ENCODE results near the gene POLR1E.

Gene POLR1E

GRCh38 chr9:37456817-37457216 lies 28.9 kb upstream of the POLR1E start:
- no peak overlapping the region for H3K4me3 ChIP-seq (ENCODE audit: low read length)
- no peaks in the 10 kb centered on the region for H3K27me3 ChIP-seq (replicated peaks; ENCODE audit: insufficient read depth, low read length)
- no peak overlapping the region for H3K9ac ChIP-seq (ENCODE audit: low read length)
- H4K20me1 ChIP-seq (ENCODE audit: insufficient read depth, low read length), result no peaks in the 10 kb centered on the region; the same call in 1 of the 2 replicates
- no peak for DNase-seq
- H3F3A ChIP-seq (ENCODE audit: insufficient read depth, low read length), result no peaks in the 10 kb centered on the region
- H3K4me2 ChIP-seq (ENCODE audit: low read depth, low read length), result no peak overlapping the region
- peaks cover 70% of the 10 kb centered on the region for H3K79me2 ChIP-seq (ENCODE audit: low read length)
- no peak overlapping the region for H3K27ac ChIP-seq (ENCODE audit: low read length)
- TF ChIP-seq EZH2phosphoT487 (IDR thresholded peaks at IDR 0.05; ENCODE audit: low read length), result no peak
- TF ChIP-seq EZH2 (optimal IDR thresholded peaks at IDR 0.05; ENCODE audit: low read depth, low read length), result no peak
- TF ChIP-seq, protein P1, sequence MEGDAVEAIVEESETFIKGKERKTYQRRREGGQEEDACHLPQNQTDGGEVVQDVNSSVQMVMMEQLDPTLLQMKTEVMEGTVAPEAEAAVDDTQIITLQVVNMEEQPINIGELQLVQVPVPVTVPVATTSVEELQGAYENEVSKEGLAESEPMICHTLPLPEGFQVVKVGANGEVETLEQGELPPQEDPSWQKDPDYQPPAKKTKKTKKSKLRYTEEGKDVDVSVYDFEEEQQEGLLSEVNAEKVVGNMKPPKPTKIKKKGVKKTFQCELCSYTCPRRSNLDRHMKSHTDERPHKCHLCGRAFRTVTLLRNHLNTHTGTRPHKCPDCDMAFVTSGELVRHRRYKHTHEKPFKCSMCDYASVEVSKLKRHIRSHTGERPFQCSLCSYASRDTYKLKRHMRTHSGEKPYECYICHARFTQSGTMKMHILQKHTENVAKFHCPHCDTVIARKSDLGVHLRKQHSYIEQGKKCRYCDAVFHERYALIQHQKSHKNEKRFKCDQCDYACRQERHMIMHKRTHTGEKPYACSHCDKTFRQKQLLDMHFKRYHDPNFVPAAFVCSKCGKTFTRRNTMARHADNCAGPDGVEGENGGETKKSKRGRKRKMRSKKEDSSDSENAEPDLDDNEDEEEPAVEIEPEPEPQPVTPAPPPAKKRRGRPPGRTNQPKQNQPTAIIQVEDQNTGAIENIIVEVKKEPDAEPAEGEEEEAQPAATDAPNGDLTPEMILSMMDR (IDR thresholded peaks at IDR 0.05; ENCODE audit: low read length), result no peak
- no peak overlapping the region for H2AFZ ChIP-seq (ENCODE audit: low read length)
- no peaks in the 10 kb centered on the region for H3K36me3 ChIP-seq (replicated peaks; ENCODE audit: insufficient read depth, low read length)
- no peaks in the 10 kb centered on the region for H3K9me3 ChIP-seq (replicated peaks; ENCODE audit: insufficient read depth, low read length)
- peaks cover 3% of the 10 kb centered on the region for H3K4me1 ChIP-seq (ENCODE audit: low read length)
- H3K9me2 ChIP-seq (replicated peaks; ENCODE audit: insufficient read depth, low read length), result no peaks in the 10 kb centered on the region

- peaks cover 45% of the 10 kb centered on the region for H3K79me2 ChIP-seq (ENCODE audit: low read length)
- H3K4me2 ChIP-seq (ENCODE audit: low read depth, low read length), result peak overlapping the region; percentile 88
- H4K20me1 ChIP-seq (ENCODE audit: insufficient read depth, low read length), result no peaks in the 10 kb centered on the region
- 0 out of 2 replicates have a peak, but pooled peaks cover 6% of the 10 kb centered on the region for H3F3A ChIP-seq (ENCODE audit: insufficient read depth, low read length)
- no peaks in the 10 kb centered on the region for H3K27me3 ChIP-seq (replicated peaks; ENCODE audit: insufficient read depth, low read length)
- TF ChIP-seq EZH2phosphoT487 (IDR thresholded peaks at IDR 0.05; ENCODE audit: low read length), result no peak
- TF ChIP-seq, protein P1 (IDR thresholded peaks at IDR 0.05; ENCODE audit: low read length), result no peak
- no peak for TF ChIP-seq EZH2 (optimal IDR thresholded peaks at IDR 0.05; ENCODE audit: low read depth, low read length)
- peaks cover 10% of the 10 kb centered on the region; the same call in 1 of the 2 replicates for H3K4me1 ChIP-seq (ENCODE audit: low read length)
- H3K4me3 ChIP-seq (ENCODE audit: low read length), result peak overlapping the region; percentile 95
- no peak overlapping the region for H2AFZ ChIP-seq (ENCODE audit: low read length)
- no peaks in the 10 kb centered on the region for H3K36me3 ChIP-seq (replicated peaks; ENCODE audit: insufficient read depth, low read length)
- DNase-seq, result no peak
- peak overlapping the region; percentile 93 for H3K9ac ChIP-seq (ENCODE audit: low read length)
- no peaks in the 10 kb centered on the region for H3K9me3 ChIP-seq (replicated peaks; ENCODE audit: insufficient read depth, low read length)
- no peaks in the 10 kb centered on the region for H3K9me2 ChIP-seq (replicated peaks; ENCODE audit: insufficient read depth, low read length)
- H3K27ac ChIP-seq (ENCODE audit: low read length), result no peak overlapping the region; the same call in 1 of the 2 replicates
These were observed 21.7 kb upstream of the POLR1E start for GRCh38 chr9:37464006-37464405.

- Histone ChIP-seq H3K27me3 (replicated peaks; ENCODE audit: insufficient read depth, low read length) (no peaks in the 10 kb centered on the region), H3K9me2 (replicated peaks; ENCODE audit: insufficient read depth, low read length) (no peaks in the 10 kb centered on the region), H3K9ac (ENCODE audit: low read length) (peak overlapping the region; percentile 93), H3F3A (ENCODE audit: insufficient read depth, low read length) (0 out of 2 replicates have a peak, but pooled peaks cover 6% of the 10 kb centered on the region), H2AFZ (ENCODE audit: low read length) (peak overlapping the region; percentile 87), H3K27ac (ENCODE audit: low read length) (peak overlapping the region; percentile 90), H3K4me3 (ENCODE audit: low read length) (peak overlapping the region; percentile 95), H4K20me1 (ENCODE audit: insufficient read depth, low read length) (no peaks in the 10 kb centered on the region), H3K79me2 (ENCODE audit: low read length) (peaks cover 45% of the 10 kb centered on the region), H3K36me3 (replicated peaks; ENCODE audit: insufficient read depth, low read length) (no peaks in the 10 kb centered on the region), H3K9me3 (replicated peaks; ENCODE audit: insufficient read depth, low read length) (no peaks in the 10 kb centered on the region), H3K4me1 (ENCODE audit: low read length) (peaks cover 10% of the 10 kb centered on the region; the same call in 1 of the 2 replicates), H3K4me2 (ENCODE audit: low read depth, low read length) (peak overlapping the region; percentile 88)
- no peak for TF ChIP-seq EZH2phosphoT487 (IDR thresholded peaks at IDR 0.05; ENCODE audit: low read length)
- TF ChIP-seq, protein P1 (IDR thresholded peaks at IDR 0.05; ENCODE audit: low read length), result no peak
- no peak for TF ChIP-seq EZH2 (optimal IDR thresholded peaks at IDR 0.05; ENCODE audit: low read depth, low read length)
- peak; percentile 76 for DNase-seq
These were observed 21.1 kb upstream of the POLR1E start for GRCh38 chr9:37464426-37465248.

Measured in MM.1S (cell line).